Endodermal cell (in vitro differentiated cells): ENCODE data around the gene RAB11FIP5. TPM values are rescaled to one million over a fixed set of nuclear protein-coding genes. Genes with fewer than 3 reads are reported as not detected.

ENCODE experiments used
- DNase-seq: peaks from one replicate; pipeline ENCODE4 v3.0.0-alpha.2; 2017
- H3K27ac ChIP-seq: 2 replicates; pipeline ENCODE4 v1.5.1; 2013; ENCODE audit warnings: mild to moderate bottlenecking, low read depth, low read length, moderate library complexity
- H3K27me3 ChIP-seq: 2 replicates; pipeline ENCODE4 v1.6.1; 2013; ENCODE audit warnings: mild to moderate bottlenecking, low read length, moderate library complexity; ENCODE audit not compliant: insufficient read depth, control insufficient read depth, poor library complexity, severe bottlenecking
- H3K36me3 ChIP-seq: 2 replicates; pipeline ENCODE4 v1.7.0; 2013; ENCODE audit warnings: mild to moderate bottlenecking, low read length, moderate library complexity; ENCODE audit not compliant: control insufficient read depth, insufficient read depth
- H3K4me1 ChIP-seq: one replicate; pipeline ENCODE4 v1.7.0; 2013; ENCODE audit warnings: low read length; ENCODE audit not compliant: control insufficient read depth, insufficient read depth
- H3K4me3 ChIP-seq: 2 replicates; pipeline ENCODE4 v1.5.1; 2013; ENCODE audit warnings: mild to moderate bottlenecking, low read length, moderate library complexity
- H3K9ac ChIP-seq: 2 replicates; pipeline ENCODE4 v1.6.1; 2013; ENCODE audit warnings: mild to moderate bottlenecking, low read length, moderate library complexity; ENCODE audit not compliant: poor library complexity, severe bottlenecking; ENCODE audit errors: extremely low read depth
- H3K9me3 ChIP-seq: 2 replicates; pipeline ENCODE4 v1.6.1; 2013; ENCODE audit warnings: mild to moderate bottlenecking, low read length, moderate library complexity; ENCODE audit not compliant: control insufficient read depth
- H3K27ac Mint-ChIP-seq: 2 replicates; pipeline ENCODE4 v1.8.0; 2020; ENCODE audit warnings: mixed read lengths
- H3K27me3 Mint-ChIP-seq: 2 replicates; pipeline ENCODE4 v1.8.0; 2021; ENCODE audit warnings: mild to moderate bottlenecking, mixed read lengths; ENCODE audit not compliant: insufficient read depth
- H3K36me3 Mint-ChIP-seq: 2 replicates; pipeline ENCODE4 v1.8.0; 2020; ENCODE audit warnings: low read depth, mixed read lengths
- H3K4me1 Mint-ChIP-seq: 2 replicates; pipeline ENCODE4 v1.8.0; 2020; ENCODE audit warnings: mixed read lengths
- H3K4me3 Mint-ChIP-seq: 2 replicates; pipeline ENCODE4 v1.8.0; 2020; ENCODE audit warnings: mild to moderate bottlenecking, moderate library complexity, mixed read lengths
- H3K9me3 Mint-ChIP-seq: 2 replicates; pipeline ENCODE4 v1.8.0; 2020; ENCODE audit warnings: mild to moderate bottlenecking, mixed read lengths
- WGBS, 2 experiments: methylation state at CpG; one replicate each; pipeline versions ENCODE4 v1.1.5 to v1.1.7; 2013; ENCODE audit warnings: missing lambda C conversion rate in 2 of 2, mixed read lengths in 1 of 2; ENCODE audit not compliant: insufficient coverage in 1 of 2, insufficient read length in 1 of 2; 5-methylcytosine and 5-hydroxymethylcytosine counted together
- total RNA-seq, 2 donors: library from RNA; stranded (reverse); fragmentation: NEBNext Ultra II Directional in 1 of 2; extraction: Animal tissue kit (Norgen Biotek cat#: 25700) in 1 of 2; gene quantifications; 2 replicates in 1 of 2; 3 replicates in 1 of 2; pipeline ENCODE4 v1.2.1, GENCODE V29; 2021
- TF ChIP-seq, protein P1 (sequence below): fragments of 200-600 bp; sonication (generic); conservative IDR thresholded peaks from 2 replicates; pipeline ENCODE4 v1.5.0; 2021; ENCODE audit warnings: antibody characterized with exemption, mild to moderate bottlenecking

Gene RAB11FIP5
- total RNA-seq, 2 donors from 2014 or later = 12.1 to 17.3 TPM

GRCh38 chr2:73074110-73075069 is 38.4 kb downstream of the RAB11FIP5 start:
- WGBS, 2 experiments = 87 to 98% methylated on average over 6 to 13 of the region's 13 CpGs
- H3K4me1 Mint-ChIP-seq = peaks cover 17% of the 10 kb centered on the region
- H3K27me3 Mint-ChIP-seq = no peaks in the 10 kb centered on the region
- Histone ChIP-seq H3K4me3 (no peak overlapping the region), H3K9ac (no peak overlapping the region), H3K4me1 (peaks cover 3% of the 10 kb centered on the region), H3K27ac (no peak overlapping the region), H3K36me3 (no peaks in the 10 kb centered on the region), H3K27me3 (no peaks in the 10 kb centered on the region), H3K9me3 (no peaks in the 10 kb centered on the region)
- TF ChIP-seq, protein P1, sequence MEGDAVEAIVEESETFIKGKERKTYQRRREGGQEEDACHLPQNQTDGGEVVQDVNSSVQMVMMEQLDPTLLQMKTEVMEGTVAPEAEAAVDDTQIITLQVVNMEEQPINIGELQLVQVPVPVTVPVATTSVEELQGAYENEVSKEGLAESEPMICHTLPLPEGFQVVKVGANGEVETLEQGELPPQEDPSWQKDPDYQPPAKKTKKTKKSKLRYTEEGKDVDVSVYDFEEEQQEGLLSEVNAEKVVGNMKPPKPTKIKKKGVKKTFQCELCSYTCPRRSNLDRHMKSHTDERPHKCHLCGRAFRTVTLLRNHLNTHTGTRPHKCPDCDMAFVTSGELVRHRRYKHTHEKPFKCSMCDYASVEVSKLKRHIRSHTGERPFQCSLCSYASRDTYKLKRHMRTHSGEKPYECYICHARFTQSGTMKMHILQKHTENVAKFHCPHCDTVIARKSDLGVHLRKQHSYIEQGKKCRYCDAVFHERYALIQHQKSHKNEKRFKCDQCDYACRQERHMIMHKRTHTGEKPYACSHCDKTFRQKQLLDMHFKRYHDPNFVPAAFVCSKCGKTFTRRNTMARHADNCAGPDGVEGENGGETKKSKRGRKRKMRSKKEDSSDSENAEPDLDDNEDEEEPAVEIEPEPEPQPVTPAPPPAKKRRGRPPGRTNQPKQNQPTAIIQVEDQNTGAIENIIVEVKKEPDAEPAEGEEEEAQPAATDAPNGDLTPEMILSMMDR = no peak
- DNase-seq = no peak
- H3K9me3 Mint-ChIP-seq = no peaks in the 10 kb centered on the region
- no peak overlapping the region for H3K27ac Mint-ChIP-seq
- no peak overlapping the region for H3K4me3 Mint-ChIP-seq
- H3K36me3 Mint-ChIP-seq = peaks cover 7% of the 10 kb centered on the region

GRCh38 chr2:73072416-73072815 is 40.3 kb downstream of the RAB11FIP5 start:
- peak overlapping the region; percentile 87 for H3K4me3 Mint-ChIP-seq
- Histone ChIP-seq H3K36me3 (no peaks in the 10 kb centered on the region), H3K27me3 (no peaks in the 10 kb centered on the region), H3K4me3 (peak overlapping the region; percentile 95), H3K27ac (no peak overlapping the region), H3K9me3 (no peaks in the 10 kb centered on the region), H3K9ac (no peak overlapping the region), H3K4me1 (peaks cover 3% of the 10 kb centered on the region)
- peaks cover 27% of the 10 kb centered on the region for H3K4me1 Mint-ChIP-seq
- no peak overlapping the region for H3K27ac Mint-ChIP-seq
- 80 to 100% methylated on average over 1 of the region's 1 CpG for WGBS, 2 experiments
- peaks cover 3% of the 10 kb centered on the region for H3K36me3 Mint-ChIP-seq
- TF ChIP-seq, protein P1 = no peak
- H3K9me3 Mint-ChIP-seq = no peaks in the 10 kb centered on the region
- peak; percentile 31 for DNase-seq
- H3K27me3 Mint-ChIP-seq = no peaks in the 10 kb centered on the region

DNA sequence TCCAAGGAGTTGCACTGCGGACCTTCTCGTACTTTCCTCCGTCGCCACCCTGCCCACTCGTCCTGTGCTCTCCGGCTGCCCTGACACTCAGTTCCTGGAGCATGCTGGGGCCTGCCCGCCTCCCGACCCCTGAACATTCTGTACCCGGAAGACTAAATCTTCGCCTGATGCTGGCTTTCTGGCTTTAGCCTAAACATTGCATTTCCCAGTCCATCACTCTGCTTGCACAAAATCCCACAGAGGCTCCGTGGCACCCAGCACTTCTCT is 40.7 kb downstream of the RAB11FIP5 start:
- Mint-ChIP-seq H3K4me1 (peaks cover 28% of the 10 kb centered on the region), H3K27ac (peak overlapping the region; percentile 97), H3K9me3 (no peaks in the 10 kb centered on the region), H3K27me3 (no peaks in the 10 kb centered on the region), H3K36me3 (peaks cover 5% of the 10 kb centered on the region), H3K4me3 (peak overlapping the region; percentile 87)
- peak overlapping the region; percentile 95 for H3K4me3 ChIP-seq
- no peaks in the 10 kb centered on the region for H3K9me3 ChIP-seq
- no peaks in the 10 kb centered on the region for H3K36me3 ChIP-seq
- DNase-seq = no peak
- WGBS, 2 experiments = 40 to 42% methylated on average over 11 of the region's 11 CpGs
- peaks cover 3% of the 10 kb centered on the region for H3K4me1 ChIP-seq
- H3K27me3 ChIP-seq = no peaks in the 10 kb centered on the region
- TF ChIP-seq, protein P1 = no peak
- no peak overlapping the region for H3K27ac ChIP-seq
- peak overlapping the region; percentile 23 for H3K9ac ChIP-seq
